ENCODE measurements around the gene EFCAB6. TPM values are rescaled to one million over a fixed set of nuclear protein-coding genes. Genes with fewer than 3 reads are reported as not detected.

EFCAB6 gene
- total and polyA plus RNA-seq, 4 donors: 0.14 to 2.1 (median 0.53) TPM

- Histone ChIP-seq H3K36me3 (ENCODE audit: control insufficient read depth in 4 of 4, insufficient read depth in 3 of 4, low read depth in 1 of 4, low read length in 3 of 4) (no peaks in the 10 kb centered on the region), H3K9ac (ENCODE audit: low read depth in 1 of 2, low read length in 2 of 2) (no peak overlapping the region), H3K4me1 (ENCODE audit: control insufficient read depth in 4 of 4, insufficient read depth in 4 of 4, low read length in 3 of 4) (no peaks in the 10 kb centered on the region), H3K4me3 (ENCODE audit: low read depth in 1 of 3, low read length in 3 of 3) (no peak overlapping the region), H3K27ac (ENCODE audit: low read depth in 1 of 2, low read length in 2 of 2) (no peak overlapping the region), H3K9me3 (ENCODE audit: control insufficient read depth in 4 of 4, low read length in 3 of 4) (no peaks in the 10 kb centered on the region), H3K27me3 (ENCODE audit: control insufficient read depth in 4 of 4, insufficient read depth in 4 of 4, low read length in 3 of 4) (no peaks in the 10 kb centered on the region)
- 92% methylated on average over 5 of the region's 5 CpGs for WGBS
- no peak for TF ChIP-seq GABPA (IDR thresholded peaks at IDR 0.05 in 1 of 2, conservative IDR thresholded peaks at IDR 0.05 in 1 of 2)
- no peak for TF ChIP-seq SP1 (IDR thresholded peaks at IDR 0.05)
- TF ChIP-seq ATF3 (IDR thresholded peaks at IDR 0.05): no peak
- TF ChIP-seq ZBTB33 (IDR thresholded peaks at IDR 0.05): no peak
- no peak for TF ChIP-seq JUND (IDR thresholded peaks at IDR 0.05)
- DNase-seq (ENCODE audit: low spot score): no peak
These were observed 318.8 kb downstream of the EFCAB6 start for GRCh38 chr22:43493297-43493696.

- no peak for DNase-seq (ENCODE audit: low spot score)
- H3K36me3 ChIP-seq (ENCODE audit: control insufficient read depth in 4 of 4, insufficient read depth in 3 of 4, low read depth in 1 of 4, low read length in 3 of 4): no peaks in the 10 kb centered on the region
- 94% methylated on average over 1 of the region's 1 CpG for WGBS
- H3K27me3 ChIP-seq (ENCODE audit: control insufficient read depth in 4 of 4, insufficient read depth in 4 of 4, low read length in 3 of 4): no peaks in the 10 kb centered on the region
- H3K9ac ChIP-seq (ENCODE audit: low read depth in 1 of 2, low read length in 2 of 2): no peak overlapping the region
- H3K27ac ChIP-seq (ENCODE audit: low read depth in 1 of 2, low read length in 2 of 2): no peak overlapping the region
- no peaks in the 10 kb centered on the region for H3K4me1 ChIP-seq (ENCODE audit: control insufficient read depth in 4 of 4, insufficient read depth in 4 of 4, low read length in 3 of 4)
- no peak for TF ChIP-seq JUND (IDR thresholded peaks at IDR 0.05)
- TF ChIP-seq YY1 (IDR thresholded peaks at IDR 0.05): no peak
- no peak for TF ChIP-seq SP1 (IDR thresholded peaks at IDR 0.05)
- TF ChIP-seq TAF1 (conservative IDR thresholded peaks at IDR 0.05): no peak
- TF ChIP-seq MAX (IDR thresholded peaks at IDR 0.05): no peak
- no peak for TF ChIP-seq ATF3 (IDR thresholded peaks at IDR 0.05)
- no peak for TF ChIP-seq RAD21 (IDR thresholded peaks at IDR 0.05)
- no peak for TF ChIP-seq GABPA (IDR thresholded peaks at IDR 0.05 in 1 of 2, conservative IDR thresholded peaks at IDR 0.05 in 1 of 2)
- no peak for TF ChIP-seq HNF4G (IDR thresholded peaks at IDR 0.05)
- no peak for TF ChIP-seq RXRA (IDR thresholded peaks at IDR 0.05)
- no peak for TF ChIP-seq ZBTB33 (IDR thresholded peaks at IDR 0.05)
- no peak for TF ChIP-seq FOXA2 (IDR thresholded peaks at IDR 0.05)
- TF ChIP-seq REST (IDR thresholded peaks at IDR 0.05): no peak
- no peak for TF ChIP-seq EGR1 (IDR thresholded peaks at IDR 0.05; ENCODE audit: low read depth in 2 of 2)
- H3K4me3 ChIP-seq (ENCODE audit: low read depth in 1 of 3, low read length in 3 of 3): no peak overlapping the region
- no peaks in the 10 kb centered on the region for H3K9me3 ChIP-seq (ENCODE audit: control insufficient read depth in 4 of 4, low read length in 3 of 4)
These were observed 320.4 kb downstream of the EFCAB6 start for GRCh38 chr22:43491737-43492136.
